ENCODE measurements around the gene ARHGAP31.

- TF ChIP-seq CTCF (conservative IDR thresholded peaks at IDR 0.05 in 1 of 2, IDR thresholded peaks at IDR 0.05 in 1 of 2; ENCODE audit: low read depth in 1 of 2, low read length in 2 of 2), result no peak
- no peak for TF ChIP-seq EZH2 (IDR thresholded peaks at IDR 0.05; ENCODE audit: low read length, missing control alignments)
These were observed 37.5 kb downstream of the ARHGAP31 start for GRCh38 chr3:119331661-119332060.
